ENCODE data around the gene WNT1. TPM values are rescaled to one million over a fixed set of nuclear protein-coding genes. Genes with fewer than 3 reads are reported as not detected.

WNT1 gene
- polyA plus RNA-seq, 3 donors = 0.33 TPM; not detected in 2

GRCh38 chr12:49013428-49013827, 35.3 kb downstream of the WNT1 start:
- peaks cover 18% of the 10 kb centered on the region for H4K20me1 ChIP-seq (ENCODE audit: insufficient read depth, low read length)
- H3K4me2 ChIP-seq (replicated peaks; ENCODE audit: extremely low read depth, low read length, poor library complexity, severe bottlenecking) = no peak overlapping the region
- intact Hi-C loops (cut with micrococcal nuclease) = no loop called here
- H3K27ac ChIP-seq (ENCODE audit: low read depth in 1 of 2, low read length in 2 of 2) = no peak overlapping the region
- Mint-ChIP-seq H3K36me3 (peaks cover 59 to 69% of the 10 kb centered on the region in 2 donors), H3K27ac (no peak overlapping the region), H3K27me3 (ENCODE audit: low read depth in 3 of 3) (peaks cover 0 to 2% (median 0%) of the 10 kb centered on the region in 3 donors), H3K9me3 (peaks cover 0 to 2% (median 0%) of the 10 kb centered on the region in 7 donors), H3K4me3 (no peak overlapping the region), H3K4me1 (peaks cover 15% of the 10 kb centered on the region)
- H3K36me3 ChIP-seq (replicated peaks in 1 of 2; ENCODE audit: control insufficient read depth in 1 of 2, insufficient read depth in 2 of 2, low read length in 2 of 2) = peaks cover 27 to 51% of the 10 kb centered on the region in 2 donors
- TF ChIP-seq CTCF (IDR thresholded peaks at IDR 0.05) = no peak
- H3K9ac ChIP-seq (ENCODE audit: insufficient read depth, low read length, poor library complexity, severe bottlenecking) = no peak overlapping the region
- H3K79me2 ChIP-seq (ENCODE audit: insufficient read depth, low read length) = peaks cover 36% of the 10 kb centered on the region
- H2AFZ ChIP-seq (ENCODE audit: insufficient read depth, low read depth, low read length, poor library complexity, severe bottlenecking) = no peak overlapping the region
- no CpG with 5 or more reads among the region's 3 CpGs for WGBS (ENCODE audit: insufficient coverage)
- DNase-seq = no peak
- H3K4me1 ChIP-seq (ENCODE audit: control insufficient read depth in 1 of 2, insufficient read depth in 2 of 2, low read length in 2 of 2) = peaks cover 10 to 12% of the 10 kb centered on the region in 2 donors
- H3K9me3 ChIP-seq (replicated peaks in 1 of 2; ENCODE audit: control insufficient read depth in 1 of 2, insufficient read depth in 1 of 2, low read length in 2 of 2) = no peaks in the 10 kb centered on the region
- H3K4me3 ChIP-seq (replicated peaks in 1 of 3; ENCODE audit: low read depth in 2 of 3, low read length in 3 of 3) = no peak overlapping the region
- H3K27me3 ChIP-seq (ENCODE audit: control insufficient read depth in 2 of 2, insufficient read depth in 2 of 2, low read length in 2 of 2) = no peaks in the 10 kb centered on the region

- no peaks in the 10 kb centered on the region for H3K27me3 ChIP-seq (ENCODE audit: control insufficient read depth in 2 of 2, insufficient read depth in 2 of 2, low read length in 2 of 2)
- H3K79me2 ChIP-seq (ENCODE audit: insufficient read depth, low read length) = peaks cover 36% of the 10 kb centered on the region
- H3K27me3 Mint-ChIP-seq (ENCODE audit: low read depth in 3 of 3) = peaks cover 0 to 2% (median 0%) of the 10 kb centered on the region in 3 donors
Measured at GRCh38 chr12:49014547-49014946, 36.4 kb downstream of the WNT1 start.

More at GRCh38 chr12:49014547-49014946, 36.4 kb downstream of the WNT1 start:
- Histone ChIP-seq H3K36me3 (replicated peaks in 1 of 2; ENCODE audit: control insufficient read depth in 1 of 2, insufficient read depth in 2 of 2, low read length in 2 of 2) (peaks cover 27 to 40% of the 10 kb centered on the region in 2 donors), H4K20me1 (ENCODE audit: insufficient read depth, low read length) (peaks cover 18% of the 10 kb centered on the region), H2AFZ (ENCODE audit: insufficient read depth, low read depth, low read length, poor library complexity, severe bottlenecking) (no peak overlapping the region), H3K9me3 (replicated peaks in 1 of 2; ENCODE audit: control insufficient read depth in 1 of 2, insufficient read depth in 1 of 2, low read length in 2 of 2) (no peaks in the 10 kb centered on the region), H3K4me2 (replicated peaks; ENCODE audit: extremely low read depth, low read length, poor library complexity, severe bottlenecking) (no peak overlapping the region), H3K4me1 (ENCODE audit: control insufficient read depth in 1 of 2, insufficient read depth in 2 of 2, low read length in 2 of 2) (peaks cover 14 to 16% of the 10 kb centered on the region in 2 donors), H3K9ac (ENCODE audit: insufficient read depth, low read length, poor library complexity, severe bottlenecking) (no peak overlapping the region), H3K4me3 (replicated peaks in 1 of 3; ENCODE audit: low read depth in 2 of 3, low read length in 3 of 3) (no peak overlapping the region), H3K27ac (ENCODE audit: low read depth in 1 of 2, low read length in 2 of 2) (no peak overlapping the region)
- Mint-ChIP-seq H3K4me3 (no peak overlapping the region), H3K36me3 (peaks cover 50 to 58% of the 10 kb centered on the region in 2 donors), H3K9me3 (peaks cover 0 to 2% (median 0%) of the 10 kb centered on the region in 7 donors), H3K4me1 (peaks cover 20% of the 10 kb centered on the region), H3K27ac (peak overlapping the region in 2 of 7 donors; percentile 5 to 34)
- 78% methylated on average over 1 of the region's 1 CpG for WGBS (ENCODE audit: insufficient coverage)
- intact Hi-C loops (cut with micrococcal nuclease) = no loop called here
- no peak for DNase-seq
- no peak for TF ChIP-seq CTCF (IDR thresholded peaks at IDR 0.05)
